HG02981 (cell line): Measurements from ENCODE around the gene PDGFRB.

Experiments
- ATAC-seq: cut with Tn5 transposase; IDR thresholded peaks from one replicate; pipeline ENCODE4 v1.9.1; 2021; ENCODE audit warnings: mild to moderate bottlenecking, moderate library complexity; ENCODE audit not compliant: unreplicated experiment

The PDGFRB gene

DNA sequence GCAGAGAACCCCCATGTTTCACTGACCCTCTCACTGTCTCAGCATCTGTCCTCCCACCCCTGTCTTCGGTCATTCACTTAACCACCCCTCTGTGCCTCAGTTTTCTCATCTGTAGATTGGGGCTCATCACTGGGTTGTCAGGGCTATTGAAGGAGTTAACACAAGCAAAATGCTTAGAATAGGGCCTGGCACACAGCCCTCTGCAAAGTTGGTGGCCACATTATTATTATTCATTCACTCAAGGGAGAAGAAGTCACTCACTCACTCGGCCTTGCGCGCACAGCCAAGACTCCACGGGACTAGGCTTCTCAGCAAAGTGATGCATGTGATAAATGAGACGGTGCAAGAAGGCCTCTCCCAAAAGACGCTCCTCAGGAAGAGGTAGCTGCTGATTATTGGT is 8.0 kb downstream of the PDGFRB start:
- ATAC-seq: no peak

DNA sequence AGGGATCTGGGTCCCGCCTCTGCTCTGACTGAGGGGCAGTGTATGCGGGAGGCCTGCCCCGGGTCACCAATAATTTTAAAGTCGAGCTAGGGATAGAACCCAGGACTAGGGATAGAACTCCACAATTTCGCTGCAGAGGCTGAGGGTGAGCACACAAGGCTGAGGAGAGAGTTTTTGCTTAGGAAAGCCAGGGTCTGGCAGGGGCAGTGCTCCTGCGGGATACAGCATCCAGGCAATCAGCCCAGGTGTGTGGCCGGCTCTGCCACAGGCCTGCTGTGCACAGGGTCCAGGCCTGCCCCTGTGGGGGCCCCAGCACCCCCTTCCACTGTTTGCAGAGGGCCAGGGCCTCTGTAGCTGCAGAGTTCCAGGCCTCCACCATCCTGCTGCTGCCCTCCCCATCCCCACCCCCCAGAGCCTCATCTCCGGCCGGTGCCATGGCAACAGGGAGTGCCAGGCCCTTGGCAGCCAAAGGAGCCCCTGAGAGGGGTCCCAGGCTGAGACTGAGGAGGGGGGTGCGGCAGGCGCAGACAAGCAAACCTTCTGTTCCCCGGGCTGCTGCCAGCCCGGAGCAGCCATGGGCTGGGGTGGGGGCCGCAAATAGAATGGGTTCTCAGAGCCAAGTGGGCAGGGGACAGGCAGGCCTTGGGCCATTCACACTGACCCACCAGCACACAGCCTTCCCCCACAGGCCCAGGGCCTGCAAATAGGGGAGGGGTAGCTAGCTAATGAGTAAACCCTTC is 8.6 kb downstream of the PDGFRB start:
- ATAC-seq: no peak

DNA sequence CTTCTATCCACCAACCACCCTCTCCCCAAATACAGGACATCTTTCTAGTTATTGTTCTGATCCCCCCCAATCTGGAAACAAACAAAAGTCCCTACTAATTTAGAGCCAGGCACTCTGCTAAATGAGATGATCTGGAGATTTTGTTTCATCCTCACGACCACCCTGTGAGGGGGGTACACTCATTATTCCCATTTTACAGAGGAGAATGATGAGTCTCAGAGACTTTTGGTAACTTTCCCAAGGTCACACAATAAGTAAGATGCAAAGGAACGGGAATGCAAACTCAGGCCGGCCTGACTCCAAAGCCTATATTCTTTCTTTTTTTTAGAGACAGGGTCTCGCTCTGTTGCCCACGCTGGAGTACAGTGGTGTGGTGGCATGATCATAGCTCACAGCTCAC is 9.4 kb downstream of the PDGFRB start:
- ATAC-seq: no peak

DNA sequence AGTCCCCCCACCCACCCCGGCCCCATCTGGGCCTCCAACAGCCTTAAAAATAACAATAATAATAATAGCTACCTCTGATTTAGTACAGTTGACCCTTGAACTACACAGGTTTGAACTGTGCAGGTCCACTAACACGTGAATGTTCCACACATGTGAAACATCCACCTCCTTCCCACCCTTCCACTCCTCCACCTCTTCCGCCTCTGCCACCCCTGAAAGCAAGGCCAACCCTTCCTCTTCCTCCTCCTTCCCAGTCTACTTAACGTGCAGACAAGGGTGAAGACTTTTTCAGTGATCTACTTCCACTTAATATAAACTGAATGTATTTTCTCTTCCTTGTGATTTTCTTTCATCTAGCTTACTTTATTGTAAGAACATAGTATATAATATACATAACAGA is 10.8 kb downstream of the PDGFRB start:
- no peak for ATAC-seq

DNA sequence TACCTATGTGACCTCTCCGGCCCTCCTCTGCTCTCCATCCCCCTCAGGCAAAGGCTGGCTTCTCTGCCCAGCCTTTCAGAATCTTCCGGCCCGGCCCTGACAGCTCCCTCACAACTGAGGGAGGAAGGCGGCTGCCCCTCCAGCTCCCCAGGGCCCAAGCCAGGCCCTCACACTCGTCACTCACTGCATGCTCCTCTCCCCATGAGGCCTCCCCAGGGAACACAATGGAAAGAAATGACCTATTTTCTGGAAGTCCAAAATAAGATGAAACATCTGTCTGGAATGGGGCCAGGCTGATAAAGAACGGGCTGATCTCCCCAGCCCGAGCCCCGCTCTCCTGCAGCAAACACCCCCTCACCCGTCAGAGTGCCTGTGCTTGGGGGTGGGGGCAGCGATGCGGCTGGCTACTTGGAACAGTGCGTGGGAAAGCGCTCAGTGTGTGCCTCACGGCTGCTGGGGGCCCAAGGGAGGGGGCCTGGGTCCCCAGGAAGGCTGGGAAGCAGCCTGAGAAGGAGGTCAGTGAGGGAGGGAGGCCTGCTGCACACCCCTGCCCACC is 11.3 kb downstream of the PDGFRB start:
- ATAC-seq: no peak

DNA sequence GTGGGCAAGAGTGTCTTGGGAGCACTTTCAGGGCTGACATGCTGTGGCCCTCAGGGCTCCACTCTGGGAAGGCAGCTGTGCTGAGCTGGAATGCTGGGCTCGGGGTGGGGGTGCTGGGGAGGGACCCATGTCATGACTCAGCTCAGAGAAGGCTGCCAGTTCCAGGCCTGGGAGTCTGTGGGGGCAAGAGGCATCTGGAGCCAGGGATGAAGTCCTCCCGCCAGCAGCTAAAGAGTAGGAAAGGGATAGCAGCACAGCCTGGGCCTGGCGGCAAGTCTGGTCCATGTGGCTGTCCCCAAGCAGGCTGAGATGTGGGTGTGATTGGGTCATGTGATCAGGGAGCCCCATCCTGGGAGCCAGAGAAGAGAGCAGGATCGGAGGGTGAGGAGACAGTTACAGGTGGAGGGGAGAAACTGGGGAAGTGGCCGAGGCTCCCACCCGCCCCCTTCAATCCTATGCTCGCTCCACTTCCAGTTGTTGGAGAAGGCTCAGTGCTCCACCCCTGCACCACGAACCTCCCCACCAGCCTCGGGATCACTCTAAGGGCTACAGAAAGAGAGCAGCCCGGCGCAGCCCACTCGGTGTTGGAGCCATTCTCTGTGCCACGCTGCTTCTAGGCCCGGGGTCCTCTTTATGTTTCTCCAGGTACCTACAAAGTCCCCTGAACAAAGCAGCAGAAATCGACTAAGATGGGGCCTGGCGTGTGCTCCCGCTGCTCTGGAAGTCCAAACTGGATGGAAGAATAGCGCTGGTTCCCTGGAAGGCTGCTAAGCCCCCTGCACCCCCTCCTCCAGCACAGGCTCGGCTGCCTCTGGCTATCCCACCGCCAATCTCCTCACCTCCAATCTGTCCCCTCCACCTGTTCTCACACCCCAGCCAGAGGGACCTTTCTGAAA is 12.0 kb downstream of the PDGFRB start:
- no peak for ATAC-seq

DNA sequence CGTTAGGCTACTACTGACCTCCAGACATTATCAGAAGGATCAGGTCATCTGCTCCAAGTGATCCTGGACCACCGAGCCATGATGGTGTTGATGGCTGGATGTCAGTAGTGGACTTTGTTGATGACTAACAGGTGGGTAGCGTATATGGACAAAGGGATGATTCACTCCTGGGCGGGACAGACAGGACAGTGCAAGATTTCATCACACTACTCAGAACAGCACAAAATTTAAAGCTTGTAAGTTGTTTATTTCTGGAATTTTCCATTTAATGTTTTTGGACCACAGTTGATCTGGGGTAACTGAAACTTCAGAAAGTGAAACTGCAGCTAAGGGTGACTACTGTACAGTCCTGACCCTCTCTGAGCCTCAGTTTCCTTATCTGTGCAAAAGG is 12.7 kb downstream of the PDGFRB start:
- ATAC-seq: no peak

DNA sequence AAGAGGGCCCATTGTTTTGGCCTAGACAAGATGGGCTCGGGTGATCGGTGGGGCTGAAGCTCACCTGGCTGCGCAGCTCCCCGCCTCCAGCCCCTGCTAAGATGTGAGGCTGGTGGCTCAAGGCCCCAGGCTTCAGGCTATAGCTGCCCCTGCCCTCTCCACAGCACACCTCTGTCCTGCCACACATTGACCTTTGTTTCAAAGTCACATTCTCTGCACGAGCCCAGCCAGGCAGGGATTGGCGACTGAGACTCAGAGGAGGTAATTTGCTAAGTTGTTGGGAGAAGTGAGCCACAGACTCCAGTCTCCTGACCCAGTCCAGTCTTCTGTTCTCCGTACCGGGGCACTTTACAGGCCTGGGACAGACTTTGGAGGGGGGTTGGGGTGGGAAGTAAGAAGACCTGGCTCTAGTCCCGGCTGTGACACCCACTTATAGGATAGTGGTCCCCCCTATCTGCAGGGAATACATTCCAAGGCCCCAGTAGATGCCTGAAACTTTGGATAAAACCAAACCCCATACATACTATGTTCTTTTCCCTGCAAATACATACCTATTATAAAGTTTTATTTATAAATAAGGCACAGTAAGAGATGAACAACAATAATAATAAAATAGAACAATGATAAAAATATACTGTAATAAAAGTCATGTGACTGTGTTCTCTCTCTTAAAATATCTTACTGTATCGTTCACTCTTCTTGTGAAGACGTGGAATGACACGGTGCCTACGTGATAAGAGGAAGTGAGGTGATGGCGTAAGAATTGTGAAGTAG is 13.3 kb downstream of the PDGFRB start:
- ATAC-seq: no peak

DNA sequence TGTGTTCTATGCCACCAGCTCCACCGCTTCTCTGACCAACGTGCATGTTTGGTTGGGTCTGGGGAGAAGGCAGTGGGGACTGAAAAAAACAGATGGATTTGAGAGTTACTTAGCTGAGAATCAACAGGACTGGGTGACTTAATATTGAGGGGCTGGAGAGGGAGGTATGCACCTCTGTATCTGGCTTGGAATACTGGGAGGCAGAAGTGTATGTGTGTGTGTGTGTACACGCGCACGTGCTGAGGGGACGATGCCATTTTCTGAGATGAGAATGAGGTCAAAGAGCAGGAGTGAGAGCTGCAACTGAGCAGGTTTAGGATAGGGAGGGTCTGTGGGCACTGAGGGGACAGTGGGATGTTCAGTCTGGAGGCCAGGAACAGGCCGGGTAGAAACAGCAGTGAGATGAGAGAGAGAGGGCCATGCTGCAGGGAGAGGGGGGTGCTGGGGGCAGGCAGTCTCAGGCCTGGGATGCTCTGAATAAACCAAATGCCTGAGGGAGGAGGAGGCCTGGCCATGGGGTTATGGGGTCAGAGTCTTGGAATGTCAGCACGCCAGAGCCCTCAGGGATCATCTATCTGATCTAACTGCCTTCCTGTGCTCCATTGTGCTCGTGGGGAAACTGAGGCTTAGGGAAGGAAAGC is 14.0 kb downstream of the PDGFRB start:
- no peak for ATAC-seq

DNA sequence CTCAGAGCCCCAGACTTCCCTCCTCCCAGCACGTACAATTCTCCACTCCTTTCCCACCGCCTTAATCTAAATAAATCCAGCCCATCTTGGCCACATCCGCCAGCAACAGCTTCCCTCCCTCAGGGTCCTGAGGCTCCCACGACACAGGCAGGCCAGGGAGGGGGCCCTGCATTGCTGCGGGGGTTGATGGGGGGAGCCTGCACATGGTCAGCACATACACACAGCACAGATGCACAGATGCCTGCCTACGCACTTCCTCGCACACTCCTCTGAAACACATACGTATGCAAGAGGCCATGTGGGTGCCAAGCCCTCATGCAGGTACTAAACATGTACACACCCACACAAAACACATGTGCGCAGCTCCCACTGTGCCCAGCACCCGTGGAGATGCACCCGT is 14.8 kb downstream of the PDGFRB start:
- ATAC-seq: no peak

DNA sequence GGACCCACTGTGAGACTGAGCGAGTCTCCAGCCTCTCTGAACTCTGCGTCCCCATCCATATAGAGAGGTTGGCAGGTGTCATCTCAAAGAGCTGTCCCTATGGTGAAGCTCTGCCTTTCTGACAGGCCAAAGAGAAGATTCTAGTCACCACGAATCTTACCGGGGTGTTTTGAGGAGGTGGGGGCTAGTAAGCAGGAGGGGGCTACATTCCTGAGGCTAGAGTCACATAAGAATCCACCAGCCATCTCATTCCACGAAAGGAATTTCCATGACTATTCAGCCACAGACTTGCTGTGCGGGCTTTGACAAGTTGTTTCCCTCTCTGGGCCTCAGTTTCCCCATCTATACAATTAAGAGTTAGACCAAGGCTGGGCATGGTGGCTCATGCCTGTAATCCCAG is 16.3 kb downstream of the PDGFRB start:
- ATAC-seq: no peak

DNA sequence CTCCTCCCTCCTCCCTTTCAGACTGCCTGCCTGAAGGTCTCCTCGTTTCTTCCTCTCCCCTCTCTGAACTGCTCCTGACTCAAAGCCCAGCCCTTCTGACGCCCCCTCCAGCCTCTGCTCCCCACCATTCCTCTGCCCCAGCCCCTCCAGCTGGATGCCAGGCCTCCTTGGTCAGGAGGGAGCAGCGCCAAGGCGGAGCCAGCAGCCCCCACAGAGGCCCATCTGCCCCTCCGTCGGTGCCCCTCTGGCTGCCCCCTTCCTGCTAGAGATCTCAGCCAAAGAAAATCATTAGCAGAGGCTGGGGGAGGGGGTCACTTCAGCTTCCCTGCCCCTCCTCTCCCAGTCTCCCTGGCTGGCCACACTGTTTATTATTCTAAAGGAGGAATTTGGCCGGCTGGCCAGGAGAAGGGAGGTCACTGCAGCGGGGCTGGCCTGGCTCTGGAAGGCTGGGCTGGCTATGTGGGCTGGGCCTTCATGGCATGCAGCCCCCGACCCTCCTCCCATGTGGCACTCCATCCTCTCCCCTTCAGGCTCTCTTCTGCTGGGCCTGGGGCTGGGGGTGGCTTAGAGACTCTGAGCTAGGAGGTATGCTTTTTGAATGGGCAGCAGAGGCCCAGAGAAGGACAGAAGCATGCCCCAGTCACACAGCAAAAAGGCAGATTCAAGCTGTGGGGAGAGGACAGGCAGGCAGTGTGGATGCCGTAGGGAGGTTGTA is 16.9 kb downstream of the PDGFRB start:
- no peak for ATAC-seq

DNA sequence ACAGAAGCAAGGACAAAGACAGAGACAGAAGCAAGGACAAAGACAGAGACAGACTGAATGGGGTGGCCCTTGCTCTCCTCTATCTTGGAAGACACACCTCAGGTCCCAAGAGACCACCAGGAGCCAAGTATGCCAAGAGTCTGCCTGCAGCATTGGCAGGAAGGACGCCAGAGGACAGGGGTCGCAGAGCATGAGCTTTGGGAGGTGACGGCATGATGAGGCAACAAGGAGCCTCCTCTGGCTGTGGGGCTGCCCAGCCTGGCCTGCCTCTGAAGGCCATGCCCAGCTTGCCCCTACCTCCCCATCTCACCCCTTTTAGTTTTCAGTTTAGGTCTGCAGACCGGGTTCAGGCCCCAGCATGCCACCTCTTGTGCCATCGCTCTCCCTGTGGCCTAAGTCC is 17.6 kb downstream of the PDGFRB start:
- no peak for ATAC-seq

DNA sequence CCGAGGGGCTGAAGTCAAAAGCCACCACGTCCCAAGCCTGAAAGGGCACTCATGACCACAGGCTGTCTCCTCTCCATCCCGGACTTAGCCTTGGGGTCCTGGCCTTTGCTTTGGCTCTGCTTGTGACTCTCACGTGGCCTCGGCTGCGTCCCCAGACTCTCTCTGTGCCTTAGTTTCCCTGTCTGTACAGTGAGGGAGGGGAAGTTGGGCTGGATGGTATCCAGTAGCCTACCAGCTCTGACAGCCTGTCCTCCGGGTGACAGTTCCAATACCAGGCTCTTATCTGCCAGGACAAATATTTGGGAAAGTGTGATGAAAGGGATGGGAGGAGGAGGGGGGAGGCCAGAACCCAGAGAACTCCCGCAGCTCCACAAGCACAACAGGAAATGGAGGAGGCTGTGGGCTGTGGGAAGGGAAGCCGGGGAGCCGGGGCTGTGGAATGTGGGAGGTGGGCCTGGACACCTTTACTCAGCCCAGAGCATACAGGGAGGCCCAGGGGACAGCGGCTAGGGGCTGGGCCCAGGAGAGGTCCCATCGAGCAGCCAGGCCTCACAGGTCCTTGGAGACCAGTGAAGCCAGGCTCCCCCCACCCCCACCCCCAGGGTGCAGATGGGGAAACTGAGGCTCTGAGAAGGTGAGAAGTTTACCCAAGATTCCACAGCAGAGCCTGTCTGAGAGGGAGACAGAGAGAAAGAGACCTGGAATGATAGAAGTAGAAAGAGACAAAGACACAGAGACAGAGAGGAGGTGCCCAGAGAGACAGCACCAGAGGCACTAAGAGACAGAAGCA is 18.3 kb downstream of the PDGFRB start:
- no peak for ATAC-seq

DNA sequence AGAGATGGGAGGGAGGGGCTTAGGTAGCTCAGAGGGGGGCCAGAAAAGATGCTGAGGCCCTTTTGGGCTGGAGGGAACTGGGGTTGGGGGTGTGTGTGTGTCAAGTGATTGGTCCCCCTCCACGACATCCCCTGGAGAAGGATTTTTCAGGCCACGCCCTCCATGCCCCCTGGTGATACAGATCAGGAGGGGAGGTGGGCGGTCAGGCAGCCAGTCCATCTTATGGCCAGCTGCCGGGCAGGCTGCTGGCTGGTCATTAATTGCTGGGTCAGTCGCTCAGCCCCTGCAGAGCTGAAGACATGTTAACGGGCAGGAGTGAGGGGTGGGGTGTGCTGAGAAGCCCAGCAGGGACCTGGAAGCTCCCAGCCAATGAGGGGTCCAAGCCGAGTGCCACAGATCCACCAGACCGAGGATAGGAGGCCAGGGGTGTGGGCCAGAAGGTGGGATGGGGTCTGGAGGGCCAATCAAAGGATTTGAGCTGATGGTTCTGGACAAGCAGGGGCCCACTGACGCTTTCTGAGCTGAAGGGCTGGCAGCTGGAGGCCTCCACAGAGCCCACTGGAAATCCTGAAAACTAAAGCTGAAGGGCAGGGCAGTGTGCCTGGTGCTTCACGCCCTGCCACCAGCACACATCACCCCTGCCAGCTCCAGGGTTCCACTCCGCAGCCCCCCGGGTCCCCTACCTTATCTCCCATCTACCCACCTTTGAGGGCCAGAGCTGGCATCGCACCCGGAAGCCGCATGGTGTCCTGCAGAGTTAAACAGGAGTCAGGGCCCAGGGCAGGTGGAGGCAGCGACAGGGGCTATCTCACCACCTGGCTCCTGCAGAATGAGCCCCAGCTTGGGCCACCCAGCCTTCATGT is 19.1 kb downstream of the PDGFRB start:
- ATAC-seq: no peak

DNA sequence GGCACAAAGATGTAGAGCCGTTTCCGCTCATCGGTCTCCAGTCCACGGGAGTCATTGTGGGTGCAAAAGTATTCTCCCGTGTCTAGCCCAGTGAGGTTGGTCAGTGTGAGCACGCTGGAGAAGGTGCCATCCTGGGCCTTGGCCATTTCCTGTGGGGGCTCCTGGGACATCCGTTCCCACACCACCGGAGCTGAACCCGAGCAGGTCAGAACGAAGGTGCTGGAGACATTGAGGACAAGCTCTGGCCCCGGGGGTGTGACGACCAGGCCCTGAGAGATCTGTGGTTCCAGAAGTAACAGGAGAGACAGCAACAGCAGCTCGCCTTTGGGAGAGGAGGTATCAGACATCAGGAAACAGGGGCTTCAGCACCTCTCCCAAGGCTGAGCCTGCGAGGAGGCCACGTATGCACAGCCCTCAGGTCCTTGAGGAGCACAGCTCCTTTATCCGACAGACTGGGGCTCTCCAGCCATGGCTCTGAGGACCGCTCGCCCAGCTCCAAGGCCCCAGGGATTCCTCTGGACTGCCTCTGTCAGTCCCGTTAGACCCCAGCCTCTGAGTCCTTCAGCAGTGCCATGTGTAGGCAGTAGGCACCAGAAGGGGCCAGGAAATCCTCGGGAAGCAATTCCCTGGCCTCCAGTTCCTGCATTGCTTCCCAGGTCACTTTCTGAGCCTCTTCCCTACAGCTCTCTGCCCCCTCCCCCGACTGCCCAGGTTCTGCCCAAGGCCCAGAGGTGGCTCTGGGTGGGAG is 19.9 kb downstream of the PDGFRB start:
- ATAC-seq: no peak

DNA sequence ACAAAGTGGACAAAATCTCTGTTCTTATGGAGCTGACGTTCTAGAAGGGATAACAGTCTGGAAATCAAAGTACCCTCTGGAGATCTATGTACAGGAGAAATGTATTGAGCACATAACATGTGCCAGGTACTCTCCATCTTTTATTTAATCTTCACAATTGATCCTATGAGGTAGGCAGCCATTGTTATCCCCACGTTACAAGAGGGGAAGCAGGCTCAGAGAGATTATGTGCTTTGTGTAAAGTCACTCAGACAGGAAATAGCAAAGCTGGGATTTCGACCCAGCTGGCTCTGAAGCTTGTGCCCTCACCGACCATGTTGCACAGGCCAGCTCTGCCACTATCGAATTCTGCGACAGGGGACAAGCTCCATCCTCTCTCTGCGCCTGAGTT is 21.5 kb downstream of the PDGFRB start:
- ATAC-seq: no peak
